ENCODE measurements around the gene P3H3. TPM values are rescaled to one million over a fixed set of nuclear protein-coding genes. Genes with fewer than 3 reads are reported as not detected.

The P3H3 gene
- polyA plus RNA-seq, 1 donor (not counting 4 experiments of a cell fraction or from before 2014, with no cell fraction given): 3.9 TPM

GRCh38 chr12:6796576-6796975 is 31.6 kb upstream of the P3H3 start:
- dilution Hi-C loops (cut with MboI; ENCODE audit: extremely low pct_ligation_motif_present, low sequenced_read_pairs): no loop called here
- FAIRE-seq: no peak
- Histone ChIP-seq H2AFZ (ENCODE audit: control insufficient read depth, low read length) (no peak overlapping the region), H3K9me3 (ENCODE audit: control insufficient read depth, low read depth, low read length) (no peaks in the 10 kb centered on the region), H3K4me3 (ENCODE audit: control insufficient read depth in 2 of 3, extremely low read depth in 1 of 3, insufficient read depth in 2 of 3, low read depth in 1 of 3, low read length in 3 of 3) (no peak overlapping the region), H3K36me3 (ENCODE audit: control insufficient read depth in 2 of 2, extremely low read depth in 1 of 2, insufficient read depth in 2 of 2, low read length in 2 of 2) (no peaks in the 10 kb centered on the region), H3K9ac (ENCODE audit: control insufficient read depth, extremely low read depth, insufficient read depth, low read length) (no peak overlapping the region), H3K4me2 (ENCODE audit: control insufficient read depth, extremely low read depth, insufficient read depth, low read depth, low read length) (no peak overlapping the region), H3K27ac (ENCODE audit: control insufficient read depth, insufficient read depth, low read length) (no peak overlapping the region), H3K79me2 (ENCODE audit: control insufficient read depth, insufficient read depth, low read length) (no peaks in the 10 kb centered on the region), H3K9me1 (ENCODE audit: control insufficient read depth, extremely low read depth, insufficient read depth, low read length) (no peaks in the 10 kb centered on the region), H3K4me1 (ENCODE audit: control insufficient read depth, extremely low read depth, insufficient read depth, low read length) (no peaks in the 10 kb centered on the region), H4K20me1 (ENCODE audit: control insufficient read depth, extremely low read depth, insufficient read depth, low read length) (no peaks in the 10 kb centered on the region), H3K27me3 (ENCODE audit: control insufficient read depth, extremely low read depth, insufficient read depth, low read length) (peaks cover 31% of the 10 kb centered on the region)
- DNase-seq (ENCODE audit: low read depth, low spot score): no peak
- TF ChIP-seq CTCF (optimal IDR thresholded peaks at IDR 0.05 in 1 of 3, IDR thresholded peaks at IDR 0.05 in 1 of 3, conservative IDR thresholded peaks at IDR 0.05 in 1 of 3; ENCODE audit: extremely low read depth in 1 of 3, insufficient read depth in 2 of 3, low read length in 3 of 3): no peak
- no peak for TF ChIP-seq EZH2 (IDR thresholded peaks at IDR 0.05; ENCODE audit: low read length)

- TF ChIP-seq CTCF (optimal IDR thresholded peaks at IDR 0.05 in 1 of 3, IDR thresholded peaks at IDR 0.05 in 1 of 3, conservative IDR thresholded peaks at IDR 0.05 in 1 of 3; ENCODE audit: extremely low read depth in 1 of 3, insufficient read depth in 2 of 3, low read length in 3 of 3) (no peak), EZH2 (IDR thresholded peaks at IDR 0.05; ENCODE audit: low read length) (no peak)
- no peak overlapping the region for H3K4me2 ChIP-seq (ENCODE audit: control insufficient read depth, extremely low read depth, insufficient read depth, low read depth, low read length)
- DNase-seq (ENCODE audit: low read depth, low spot score) (no peak), FAIRE-seq (no peak)
- dilution Hi-C loops (cut with MboI; ENCODE audit: extremely low pct_ligation_motif_present, low sequenced_read_pairs): no loop called here
- no peaks in the 10 kb centered on the region for H3K9me1 ChIP-seq (ENCODE audit: control insufficient read depth, extremely low read depth, insufficient read depth, low read length)
- H3K27ac ChIP-seq (ENCODE audit: control insufficient read depth, insufficient read depth, low read length): no peak overlapping the region
- H3K4me3 ChIP-seq (ENCODE audit: control insufficient read depth in 2 of 3, extremely low read depth in 1 of 3, insufficient read depth in 2 of 3, low read depth in 1 of 3, low read length in 3 of 3): no peak overlapping the region
- no peaks in the 10 kb centered on the region for H3K9me3 ChIP-seq (ENCODE audit: control insufficient read depth, low read depth, low read length)
- H3K9ac ChIP-seq (ENCODE audit: control insufficient read depth, extremely low read depth, insufficient read depth, low read length): no peak overlapping the region
- no peak overlapping the region for H2AFZ ChIP-seq (ENCODE audit: control insufficient read depth, low read length)
- no peaks in the 10 kb centered on the region for H3K79me2 ChIP-seq (ENCODE audit: control insufficient read depth, insufficient read depth, low read length)
- H3K4me1 ChIP-seq (ENCODE audit: control insufficient read depth, extremely low read depth, insufficient read depth, low read length): no peaks in the 10 kb centered on the region
- H4K20me1 ChIP-seq (ENCODE audit: control insufficient read depth, extremely low read depth, insufficient read depth, low read length): no peaks in the 10 kb centered on the region
- no peaks in the 10 kb centered on the region for H3K36me3 ChIP-seq (ENCODE audit: control insufficient read depth in 2 of 2, extremely low read depth in 1 of 2, insufficient read depth in 2 of 2, low read length in 2 of 2)
- peaks cover 14% of the 10 kb centered on the region for H3K27me3 ChIP-seq (ENCODE audit: control insufficient read depth, extremely low read depth, insufficient read depth, low read length)
Observed at GRCh38 chr12:6799147-6799546, 29.1 kb upstream of the P3H3 start.

Data from keratinocyte (primary cell).